NCI-H524 treated with DMSO at 0.1 percent for 48 hours (cell line): ENCODE data around the gene PLOD3.
"Not testable (repeated sequence)": the region's sequence is repeated elsewhere in the genome, so short reads cannot be mapped to it uniquely, and the experiment has no call there.

Experiments used
- DNase-seq: peaks from one replicate; lab custom pipeline; 2025; lab: John Stamatoyannopoulos, UW

Gene PLOD3

GRCh38 chr7:101212014-101212413, 5.4 kb downstream of the PLOD3 start:
- no peak for DNase-seq

- DNase-seq = no peak
These were observed 5.9 kb downstream of the PLOD3 start for GRCh38 chr7:101211501-101211900.

DNA sequence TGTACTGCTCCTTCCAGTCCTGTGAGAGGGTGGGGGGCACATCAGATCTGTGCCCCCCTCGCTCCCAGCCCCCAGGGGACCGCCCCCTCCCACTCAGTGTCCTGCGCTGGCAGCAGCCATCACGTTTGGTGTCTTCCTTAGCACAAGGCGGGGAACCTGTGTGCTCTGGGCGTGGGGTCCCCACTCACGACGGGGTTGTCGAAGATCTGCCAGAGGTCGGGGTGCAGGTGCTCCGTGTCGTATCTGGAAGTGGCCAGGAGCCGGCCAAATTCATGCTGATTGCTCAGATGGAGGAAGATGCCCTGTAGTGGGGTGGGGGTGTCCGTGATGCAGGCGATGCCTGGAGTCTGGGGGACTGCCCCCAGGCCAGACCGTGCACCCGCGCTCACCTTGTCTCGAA, 7.2 kb downstream of the PLOD3 start:
- DNase-seq = no peak

- DNase-seq = no peak
These were observed 8.6 kb downstream of the PLOD3 start for GRCh38 chr7:101208794-101209193.

DNA sequence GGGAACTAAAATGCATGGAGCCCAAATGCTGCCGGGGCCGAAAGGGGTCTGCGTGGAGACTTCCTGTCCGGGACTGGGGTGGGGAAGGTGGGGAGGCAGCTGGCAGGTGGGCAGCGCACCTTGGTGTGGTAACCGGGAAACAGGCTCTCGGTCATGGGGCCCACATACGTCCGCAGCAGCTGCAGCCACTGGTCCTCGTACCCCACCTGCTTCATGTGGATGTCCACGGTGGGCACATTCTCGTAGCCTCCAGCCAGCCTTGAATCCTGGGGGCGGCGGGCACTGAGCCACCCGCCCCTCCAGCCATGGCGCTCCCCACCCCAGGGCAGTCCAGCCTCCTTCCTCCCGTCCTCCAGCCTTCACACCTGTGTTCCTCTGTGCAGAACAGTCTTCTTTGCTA, 9.9 kb downstream of the PLOD3 start:
- DNase-seq = no peak

- DNase-seq = no peak
These were observed 10.7 kb downstream of the PLOD3 start for GRCh38 chr7:101206665-101207042.

- DNase-seq = no peak
These were observed 11.3 kb downstream of the PLOD3 start for GRCh38 chr7:101205901-101206664.

GRCh38 chr7:101203740-101204738, 13.3 kb downstream of the PLOD3 start:
- not testable (repeated sequence) for DNase-seq

GRCh38 chr7:101202603-101202918, 14.8 kb downstream of the PLOD3 start:
- DNase-seq = no peak

DNA sequence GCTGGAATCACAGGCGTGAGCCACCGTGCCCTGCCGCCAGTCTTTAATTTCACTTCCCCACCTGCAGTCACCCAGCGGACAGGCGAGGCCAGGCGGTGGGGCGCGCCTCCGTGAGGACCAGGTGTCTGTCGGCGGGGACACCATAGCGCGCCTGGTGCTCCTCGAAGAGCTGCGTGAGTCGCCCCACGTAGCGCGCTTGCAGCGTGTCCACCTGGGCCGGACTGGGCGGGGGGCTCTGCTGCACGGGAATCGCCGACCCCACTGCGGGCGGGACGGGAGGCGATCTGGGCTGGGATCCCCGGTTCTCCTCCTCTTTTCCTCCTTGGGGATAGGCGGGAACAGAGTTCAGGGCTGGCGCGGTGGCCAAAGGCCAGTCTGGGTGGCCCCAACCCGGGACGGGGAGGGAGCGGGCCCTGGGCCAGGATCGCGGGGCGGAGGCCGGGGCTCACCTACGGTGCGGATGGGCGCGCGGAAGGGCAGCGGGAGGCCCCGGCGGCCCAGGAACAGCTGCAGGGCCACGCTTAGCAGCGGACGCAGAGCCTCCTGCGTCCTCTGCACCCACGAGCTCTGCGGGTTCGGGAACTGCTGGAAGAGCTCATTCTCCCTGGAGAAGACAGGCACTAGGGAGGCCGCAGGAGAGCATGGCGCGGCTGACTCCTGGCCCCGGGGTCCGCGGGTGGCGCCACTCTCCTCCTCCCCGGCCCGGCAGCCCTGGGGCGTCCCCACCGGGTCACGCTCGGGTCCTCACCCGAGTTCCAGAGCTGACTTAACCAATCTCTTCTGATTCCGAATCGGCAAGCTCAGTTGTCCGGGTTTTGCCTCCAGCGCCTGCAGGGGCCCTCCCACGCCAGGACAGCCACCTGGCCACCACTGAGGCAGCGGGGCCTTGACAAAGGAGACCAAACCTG, 15.4 kb downstream of the PLOD3 start:
- DNase-seq = no peak

DNA sequence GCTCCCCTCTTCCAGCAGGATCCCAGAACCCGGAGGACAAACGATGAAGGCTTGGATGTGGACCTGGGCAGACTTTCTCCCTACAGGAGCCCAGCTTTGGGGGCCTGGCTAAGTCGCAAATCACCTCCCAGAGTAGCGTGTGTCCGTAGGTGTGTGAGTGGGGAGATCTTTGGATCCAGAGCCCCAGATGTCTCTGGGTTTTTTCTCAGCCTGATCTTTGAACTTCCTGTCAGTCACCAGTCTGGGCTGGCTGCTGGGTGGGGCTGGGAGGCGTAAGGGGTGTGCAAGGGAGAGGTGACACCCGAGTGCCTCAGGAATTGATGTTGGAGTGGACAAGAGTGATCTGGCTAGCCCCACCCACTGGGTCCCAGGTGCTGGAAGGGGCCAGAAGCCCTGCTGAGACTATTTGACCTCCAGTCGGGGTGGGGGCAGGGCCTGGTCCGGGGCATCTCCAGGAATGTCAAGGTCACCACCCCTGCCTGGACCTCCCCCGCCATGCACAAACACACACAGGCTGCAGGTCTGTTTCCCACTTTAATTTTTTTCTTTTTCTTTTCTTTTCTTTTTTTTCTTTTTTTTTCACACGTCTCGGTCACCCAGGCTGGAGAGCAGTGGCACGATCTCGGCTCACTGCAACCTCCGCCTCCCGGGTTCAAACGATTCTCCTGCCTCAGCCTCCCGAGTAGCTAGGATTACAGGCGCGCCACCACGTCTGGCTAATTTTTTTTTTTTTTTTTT, 16.4 kb downstream of the PLOD3 start, which contains the start of gene MOGAT3:
MOGAT3 (minus strand) TSS at position 175 of the 738 bp plus-strand sequence. CDS start 182 bp downstream, outside the sequence.
- DNase-seq = no peak

- no peak for DNase-seq
These were observed 16.9 kb downstream of the PLOD3 start for GRCh38 chr7:101200504-101200861.

DNA sequence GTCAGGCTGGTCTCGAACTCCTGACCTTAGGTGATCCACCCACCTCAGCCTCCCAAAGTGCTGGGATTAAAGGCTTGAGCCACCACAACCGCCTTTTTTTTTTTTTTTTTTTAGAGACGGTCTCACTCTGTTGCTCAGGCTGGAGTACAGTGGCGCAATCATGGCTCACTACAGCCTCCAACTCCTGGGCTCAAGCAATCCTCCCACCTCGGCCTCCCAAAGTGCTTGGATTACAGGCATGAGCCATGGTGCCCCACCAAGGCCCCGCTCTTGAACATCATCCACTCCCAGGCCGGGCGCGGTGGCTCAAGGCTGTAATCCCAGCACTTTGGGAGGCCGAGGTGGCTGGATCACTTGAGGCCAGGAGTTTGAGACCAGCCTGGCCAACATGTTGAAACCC, 17.9 kb downstream of the PLOD3 start:
- not testable (repeated sequence) for DNase-seq

GRCh38 chr7:101198476-101198875, 18.9 kb downstream of the PLOD3 start:
- DNase-seq = no peak

DNA sequence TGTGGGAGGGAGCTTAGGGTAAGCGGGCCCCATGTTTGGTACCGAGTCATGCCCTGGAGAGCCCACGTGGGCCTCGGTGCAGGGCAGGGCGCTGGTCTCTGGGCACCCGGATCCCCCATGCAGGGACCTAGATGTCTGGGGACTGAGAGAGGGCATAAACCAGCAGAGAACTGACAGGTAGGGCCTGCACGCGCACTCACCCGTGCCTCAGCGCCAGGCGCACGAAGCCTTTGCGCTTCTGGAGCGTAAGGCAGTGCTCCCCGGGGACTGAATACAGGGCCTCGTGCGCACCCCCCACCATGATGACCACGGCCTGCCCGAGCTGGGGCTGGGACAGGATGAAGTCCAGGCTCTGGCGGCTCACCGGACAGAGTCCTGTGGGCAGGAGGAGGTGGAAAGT, 19.4 kb downstream of the PLOD3 start:
- DNase-seq = no peak

GRCh38 chr7:101195884-101196283, 21.5 kb downstream of the PLOD3 start:
- DNase-seq = no peak

DNA sequence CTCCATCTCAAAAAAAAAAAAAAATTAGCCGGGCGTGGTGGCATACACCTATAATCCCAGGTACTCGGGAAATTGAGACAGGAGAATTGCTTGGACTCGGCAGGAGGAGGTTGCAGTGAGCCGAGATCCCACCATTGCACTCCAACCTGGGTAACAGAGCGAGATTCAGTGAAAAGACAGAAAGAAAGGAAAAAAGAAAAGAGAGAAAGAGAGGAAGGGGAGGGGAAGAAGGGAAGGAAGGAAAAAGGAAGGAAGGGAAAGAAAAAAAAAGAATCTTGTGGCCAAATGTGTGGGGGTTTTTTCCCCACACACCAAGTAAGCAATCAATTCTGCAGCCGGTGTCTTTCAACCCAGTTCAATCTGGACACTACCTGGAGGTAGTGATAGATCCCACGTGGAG, 28.3 kb downstream of the PLOD3 start:
- DNase-seq = no peak

- no peak for DNase-seq
These were observed 30.4 kb downstream of the PLOD3 start for GRCh38 chr7:101186844-101187428.

DNA sequence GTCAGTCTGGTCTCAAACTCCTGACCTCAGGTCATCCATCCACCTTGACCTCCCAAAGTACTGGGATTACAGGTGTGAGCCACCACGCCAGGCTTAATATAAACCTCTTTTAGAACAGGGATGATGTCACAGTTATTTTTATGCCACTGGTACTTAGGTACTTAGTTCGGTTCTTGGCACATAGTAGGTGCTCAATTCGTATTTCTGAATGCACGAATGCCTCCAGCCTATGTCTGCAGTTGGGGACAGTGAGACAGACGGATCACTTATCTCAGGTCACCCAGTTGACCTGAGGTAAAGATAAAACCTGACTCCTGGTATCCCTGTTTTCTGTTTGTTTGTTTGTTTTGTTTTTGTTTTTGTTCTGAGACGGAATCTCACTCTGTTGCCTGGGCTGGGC, 31.2 kb downstream of the PLOD3 start:
- DNase-seq = no peak

DNA sequence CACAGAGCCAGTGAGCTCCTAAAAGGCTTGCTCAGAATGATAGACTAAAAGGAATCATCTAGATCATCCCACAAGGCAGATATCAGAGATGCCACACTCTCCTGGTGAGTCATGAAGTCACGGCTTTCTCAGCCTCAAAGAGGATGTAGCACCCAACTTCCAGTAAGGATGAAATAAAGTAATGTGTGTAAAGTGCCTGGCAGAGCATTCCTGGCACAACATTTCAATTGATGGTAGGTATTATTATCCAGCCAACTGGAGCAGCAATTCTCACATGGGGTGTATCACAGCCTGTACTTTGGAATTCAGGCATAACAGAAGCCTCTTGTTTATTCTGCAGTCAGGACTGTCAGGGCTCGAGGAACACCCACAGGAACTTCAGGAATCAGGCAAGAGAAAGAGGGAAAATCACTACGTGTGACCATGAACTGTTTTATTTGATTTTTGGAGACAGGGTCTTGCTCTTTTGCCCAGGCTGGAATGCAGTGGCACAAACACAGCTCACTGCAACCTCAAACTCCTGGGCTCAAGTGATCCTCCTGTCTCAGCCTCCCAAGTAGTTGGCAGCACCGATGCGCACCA, 32.0 kb downstream of the PLOD3 start:
- DNase-seq = no peak
